ENCODE measurements around the gene NEURL1B.

NEURL1B gene

DNA sequence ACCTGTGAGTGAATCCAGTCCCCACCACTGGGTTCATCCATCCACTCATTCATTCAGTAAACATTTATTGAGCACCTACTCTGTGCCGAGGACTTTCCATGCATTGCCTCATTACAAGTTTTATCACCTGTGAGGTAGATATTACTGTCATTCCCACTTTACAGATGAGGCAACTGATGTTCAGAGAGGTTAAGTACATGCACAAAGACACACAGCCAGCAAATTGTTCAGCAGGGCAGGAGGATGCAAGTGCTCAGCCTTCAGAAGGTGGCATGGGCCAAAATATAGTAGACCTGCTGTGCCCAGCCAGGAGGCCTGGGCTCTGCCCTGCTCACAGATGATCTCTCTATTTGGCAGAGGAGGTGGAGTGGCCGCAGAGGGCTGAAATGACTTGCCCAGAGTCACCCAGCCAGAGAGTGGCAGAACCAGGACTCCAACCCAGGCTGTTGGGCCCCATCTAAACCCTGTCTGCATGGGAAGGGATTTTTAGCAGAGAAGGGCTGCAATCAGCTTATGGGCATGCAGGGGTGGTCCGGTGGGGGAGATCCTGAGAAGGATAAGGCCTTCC lies 7.6 kb upstream of the NEURL1B start:
- H3K4me3 ChIP-seq (ENCODE audit: low read depth, low read length), result no peak overlapping the region
- H3K9me3 ChIP-seq (ENCODE audit: severe bottlenecking), result no peaks in the 10 kb centered on the region
- no peak overlapping the region for H3K27ac ChIP-seq
- DNase-seq, result no peak
- H3K27me3 ChIP-seq (ENCODE audit: insufficient read depth, low read depth, severe bottlenecking), result no peaks in the 10 kb centered on the region
- TF ChIP-seq, protein P1, sequence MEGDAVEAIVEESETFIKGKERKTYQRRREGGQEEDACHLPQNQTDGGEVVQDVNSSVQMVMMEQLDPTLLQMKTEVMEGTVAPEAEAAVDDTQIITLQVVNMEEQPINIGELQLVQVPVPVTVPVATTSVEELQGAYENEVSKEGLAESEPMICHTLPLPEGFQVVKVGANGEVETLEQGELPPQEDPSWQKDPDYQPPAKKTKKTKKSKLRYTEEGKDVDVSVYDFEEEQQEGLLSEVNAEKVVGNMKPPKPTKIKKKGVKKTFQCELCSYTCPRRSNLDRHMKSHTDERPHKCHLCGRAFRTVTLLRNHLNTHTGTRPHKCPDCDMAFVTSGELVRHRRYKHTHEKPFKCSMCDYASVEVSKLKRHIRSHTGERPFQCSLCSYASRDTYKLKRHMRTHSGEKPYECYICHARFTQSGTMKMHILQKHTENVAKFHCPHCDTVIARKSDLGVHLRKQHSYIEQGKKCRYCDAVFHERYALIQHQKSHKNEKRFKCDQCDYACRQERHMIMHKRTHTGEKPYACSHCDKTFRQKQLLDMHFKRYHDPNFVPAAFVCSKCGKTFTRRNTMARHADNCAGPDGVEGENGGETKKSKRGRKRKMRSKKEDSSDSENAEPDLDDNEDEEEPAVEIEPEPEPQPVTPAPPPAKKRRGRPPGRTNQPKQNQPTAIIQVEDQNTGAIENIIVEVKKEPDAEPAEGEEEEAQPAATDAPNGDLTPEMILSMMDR (IDR thresholded peaks at IDR 0.05; ENCODE audit: low read depth, low read length), result no peak
- H3K36me3 ChIP-seq, result no peaks in the 10 kb centered on the region

DNA sequence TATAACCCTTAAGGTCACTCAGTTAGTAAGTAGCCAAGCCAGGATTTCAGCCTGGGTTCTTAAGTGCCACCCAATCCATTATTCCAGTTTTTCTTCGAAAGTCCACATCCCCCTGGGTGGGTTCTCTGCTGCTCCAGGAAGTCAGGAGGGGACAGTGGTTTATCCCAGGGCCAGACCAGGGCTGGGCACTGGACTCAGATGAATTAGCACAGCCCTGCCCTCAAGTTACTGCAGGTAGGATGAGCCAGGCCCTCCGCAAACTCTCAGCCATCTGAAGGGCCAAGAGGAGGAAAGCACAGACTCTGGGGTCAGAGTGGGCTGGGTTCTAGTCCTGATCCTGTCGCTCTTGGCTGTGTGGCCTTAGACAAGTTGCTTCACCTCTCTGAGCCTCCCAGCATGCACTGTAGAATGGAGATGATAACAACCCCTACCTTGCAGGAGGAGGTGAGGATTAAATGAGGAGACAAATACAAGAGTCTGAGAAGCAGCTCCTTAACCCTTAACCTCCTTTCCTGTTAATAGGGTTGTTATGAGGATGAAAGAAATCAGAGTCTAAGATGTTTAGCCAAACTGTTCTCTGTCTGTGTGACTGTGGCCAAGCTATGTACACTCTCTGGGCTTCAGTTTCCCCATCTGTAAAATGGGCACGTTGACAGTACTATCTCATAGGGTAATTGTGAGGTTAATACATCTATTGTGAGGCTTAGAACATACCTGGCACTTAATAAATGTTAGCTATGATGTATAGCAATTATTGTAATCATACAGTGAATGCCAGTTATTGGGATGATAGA lies 6.8 kb upstream of the NEURL1B start:
- TF ChIP-seq, protein P1 (IDR thresholded peaks at IDR 0.05; ENCODE audit: low read depth, low read length), result no peak
- no peak overlapping the region for H3K27ac ChIP-seq
- no peaks in the 10 kb centered on the region for H3K27me3 ChIP-seq (ENCODE audit: insufficient read depth, low read depth, severe bottlenecking)
- no peaks in the 10 kb centered on the region for H3K9me3 ChIP-seq (ENCODE audit: severe bottlenecking)
- H3K4me3 ChIP-seq (ENCODE audit: low read depth, low read length), result no peak overlapping the region
- DNase-seq, result no peak
- no peaks in the 10 kb centered on the region for H3K36me3 ChIP-seq

DNA sequence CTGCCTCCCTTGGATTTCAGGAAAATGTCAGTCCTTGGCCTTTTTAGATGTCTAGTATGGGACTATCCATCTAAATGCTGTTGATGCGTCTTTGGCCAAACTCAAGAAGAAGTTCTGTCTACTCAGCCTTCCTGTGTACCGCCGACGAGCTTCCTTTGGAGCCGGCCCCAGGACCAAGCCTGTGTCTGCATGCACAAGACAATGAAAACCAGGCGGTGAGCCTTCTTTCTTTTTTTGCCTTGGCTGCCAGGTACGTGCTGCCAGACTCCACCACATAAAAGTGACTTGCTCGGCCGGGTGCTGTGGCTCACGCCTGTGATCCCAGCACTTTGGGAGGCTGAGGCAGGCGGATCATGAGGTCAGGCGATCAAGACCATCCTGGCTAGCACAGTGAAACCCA lies 6.0 kb upstream of the NEURL1B start:
- H3K27ac ChIP-seq, result no peak overlapping the region
- no peaks in the 10 kb centered on the region for H3K36me3 ChIP-seq
- no peak overlapping the region for H3K4me3 ChIP-seq (ENCODE audit: low read depth, low read length)
- H3K9me3 ChIP-seq (ENCODE audit: severe bottlenecking), result no peaks in the 10 kb centered on the region
- DNase-seq, result no peak
- TF ChIP-seq, protein P1 (IDR thresholded peaks at IDR 0.05; ENCODE audit: low read depth, low read length), result no peak
- no peaks in the 10 kb centered on the region for H3K27me3 ChIP-seq (ENCODE audit: insufficient read depth, low read depth, severe bottlenecking)

DNA sequence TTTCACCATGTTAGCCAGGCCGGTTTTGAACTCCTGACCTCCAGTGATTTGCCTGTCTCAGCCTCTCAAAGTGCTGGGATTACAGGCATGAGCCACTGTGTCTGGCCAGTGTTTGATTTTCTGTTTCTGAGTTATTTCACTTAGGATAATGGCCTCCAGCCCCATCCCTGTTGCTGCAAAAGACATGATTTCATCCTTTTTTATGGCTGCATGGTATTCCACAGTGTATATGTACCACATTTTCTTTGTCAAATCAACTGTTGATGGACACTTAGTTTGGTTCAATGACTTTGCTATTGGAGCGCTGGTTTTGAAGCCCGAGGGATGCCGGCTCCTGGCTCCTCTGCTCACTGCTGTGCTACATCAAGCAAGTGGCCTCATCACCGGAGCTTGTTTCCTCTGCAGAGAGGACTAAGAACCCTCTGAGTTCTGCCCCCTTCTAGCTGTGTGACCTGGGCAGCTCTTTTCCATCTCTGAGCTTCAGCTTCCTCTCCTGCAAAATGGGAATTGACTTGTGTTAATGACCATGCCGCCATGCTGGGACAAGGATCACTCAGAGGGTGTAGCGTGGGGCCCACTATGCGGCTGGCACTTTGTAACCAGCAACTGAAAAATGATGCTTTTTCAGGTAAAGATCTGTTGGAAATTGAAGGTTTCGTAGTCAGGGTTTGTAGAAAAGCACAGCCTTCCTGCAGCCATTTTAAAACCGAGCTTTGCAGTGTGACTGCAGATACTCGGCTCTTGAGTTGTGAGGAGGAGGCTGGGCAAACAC lies 4.6 kb upstream of the NEURL1B start:
- Histone ChIP-seq H3K27ac (no peak overlapping the region), H3K36me3 (peaks cover 3% of the 10 kb centered on the region; the same call in 1 of the 2 replicates), H3K4me3 (ENCODE audit: low read depth, low read length) (no peak overlapping the region), H3K9me3 (ENCODE audit: severe bottlenecking) (no peaks in the 10 kb centered on the region), H3K27me3 (ENCODE audit: insufficient read depth, low read depth, severe bottlenecking) (no peaks in the 10 kb centered on the region)
- DNase-seq, result no peak
- TF ChIP-seq, protein P1 (IDR thresholded peaks at IDR 0.05; ENCODE audit: low read depth, low read length), result no peak

DNA sequence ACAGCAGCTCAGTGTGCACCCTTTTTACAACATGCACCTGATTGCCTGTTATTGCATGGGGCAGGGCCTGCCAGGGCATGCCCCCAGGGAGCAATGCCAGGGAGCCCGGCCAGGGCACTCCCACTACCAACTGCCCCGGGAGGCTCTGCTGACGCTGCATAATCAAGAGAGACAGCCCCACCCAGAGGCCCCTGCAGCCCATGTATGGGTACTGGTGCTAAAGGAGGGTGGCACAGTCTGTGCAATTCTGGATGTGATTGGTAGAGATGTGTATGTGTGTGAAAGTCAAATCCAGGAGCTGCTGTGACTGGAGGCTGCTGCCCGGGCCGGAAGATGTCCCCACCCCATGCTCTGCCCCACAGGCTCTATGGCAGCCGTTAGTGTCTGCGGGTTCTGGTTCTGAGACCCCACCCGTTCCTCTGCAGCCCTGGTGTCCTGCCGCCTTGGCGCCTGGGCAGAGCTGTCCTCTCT lies 3.9 kb upstream of the NEURL1B start:
- no peaks in the 10 kb centered on the region for H3K9me3 ChIP-seq (ENCODE audit: severe bottlenecking)
- TF ChIP-seq, protein P1 (IDR thresholded peaks at IDR 0.05; ENCODE audit: low read depth, low read length), result no peak
- no peaks in the 10 kb centered on the region for H3K27me3 ChIP-seq (ENCODE audit: insufficient read depth, low read depth, severe bottlenecking)
- no peak for DNase-seq
- H3K36me3 ChIP-seq, result peaks cover 3% of the 10 kb centered on the region; the same call in 1 of the 2 replicates
- no peak overlapping the region for H3K27ac ChIP-seq
- no peak overlapping the region for H3K4me3 ChIP-seq (ENCODE audit: low read depth, low read length)
